Stimulated activated CD8-positive, alpha-beta memory T cell treated with anti-CD3 and anti-CD28 coated beads, Interleukin-12 subunit alpha, Interleukin-12 subunit beta, amount 100 ng/mL, for 24 hours (primary cell): ENCODE measurements around the gene TSHB.
"Not testable (repeated sequence)": the region's sequence is repeated elsewhere in the genome, so short reads cannot be mapped to it uniquely, and the experiment has no call there.

Source experiments
- DNase-seq: peaks from one replicate; pipeline ENCODE4 v3.0.0-alpha.2; 2020; ENCODE audit errors: extremely low read depth

Gene TSHB

GRCh38 chr1:115029526-115029925 is at the start of gene TSHB:
TSS of gene TSHB (plus strand) at chr1:115029826. CDS start at chr1:115033363, 3,537 bp downstream.
- no peak for DNase-seq

GRCh38 chr1:114982251-114982650 is 47.4 kb upstream of the TSHB start:
- DNase-seq: no peak

- no peak for DNase-seq
Observed at GRCh38 chr1:114986286-114986685, 43.3 kb upstream of the TSHB start.

GRCh38 chr1:114988095-114988494 is 41.5 kb upstream of the TSHB start:
- DNase-seq: no peak

GRCh38 chr1:114997510-114998289 is 31.9 kb upstream of the TSHB start:
- DNase-seq: no peak

GRCh38 chr1:115006191-115006590 is 23.4 kb upstream of the TSHB start:
- no peak for DNase-seq

- DNase-seq: no peak
Observed at GRCh38 chr1:115012006-115012405, 17.6 kb upstream of the TSHB start.

- DNase-seq: no peak
Observed at GRCh38 chr1:115012434-115012833, 17.2 kb upstream of the TSHB start.

- no peak for DNase-seq
Observed at GRCh38 chr1:115013792-115014191, 15.8 kb upstream of the TSHB start.

- DNase-seq: not testable (repeated sequence)
Observed at GRCh38 chr1:115019549-115019948, 10.1 kb upstream of the TSHB start.

- no peak for DNase-seq
Observed at GRCh38 chr1:115021145-115021544, 8.5 kb upstream of the TSHB start.

GRCh38 chr1:115023593-115023992 is 6.0 kb upstream of the TSHB start:
- no peak for DNase-seq

- DNase-seq: no peak
Observed at GRCh38 chr1:115031595-115031994, 2.0 kb downstream of the TSHB start.

GRCh38 chr1:115035652-115036051 is 6.0 kb downstream of the TSHB start:
- no peak for DNase-seq

GRCh38 chr1:115036814-115037507 is 7.3 kb downstream of the TSHB start:
- no peak for DNase-seq

- DNase-seq: no peak
Observed at GRCh38 chr1:115040501-115040900, 10.9 kb downstream of the TSHB start.

GRCh38 chr1:115041654-115042053 is 12.0 kb downstream of the TSHB start:
- no peak for DNase-seq

- DNase-seq: no peak
Observed at GRCh38 chr1:115046751-115047150, 17.1 kb downstream of the TSHB start.

- DNase-seq: no peak
Observed at GRCh38 chr1:115051850-115052249, 22.2 kb downstream of the TSHB start.

- DNase-seq: no peak
Observed at GRCh38 chr1:115052454-115053083, 22.9 kb downstream of the TSHB start.

- no peak for DNase-seq
Observed at GRCh38 chr1:115056395-115056798, 26.8 kb downstream of the TSHB start.

- DNase-seq: no peak
Observed at GRCh38 chr1:115057661-115058254, 28.1 kb downstream of the TSHB start.
